GM12878 (cell line): Measurements from ENCODE around the gene TCERG1L. TPM values are rescaled to one million over a fixed set of nuclear protein-coding genes. Genes with fewer than 3 reads are reported as not detected.

Experiments used
- ATAC-seq: fragments of 200-7000 bp; cut with Tn5 transposase; 3 replicates; pipeline ENCODE4 v1.9.1; 2020; ENCODE audit warnings: mild to moderate bottlenecking, moderate library complexity
- BruUV-seq: library from RNA; stranded (reverse); fragments of 400-500 nt; replicated peaks from 2 replicates; lab custom pipeline; 2021; lab: Mats Ljungman, UMichigan
- CTCF ChIA-PET: fragments of 300-600 bp; sonication (Branson Sonifier 250); formaldehyde crosslinking; extraction: SDS; loops from one replicate; lab custom pipeline; 2021; ENCODE audit warnings: inconsistent platforms; lab: Yijun Ruan, JAX
- POLR2A ChIA-PET: fragments of 350-600 bp; formaldehyde crosslinking; extraction: SDS; loops from one replicate; lab custom pipeline; 2021; ENCODE audit warnings: inconsistent platforms; lab: Charles Lee
- RAD21 ChIA-PET: fragments of 300-600 bp; sonication (Branson Sonifier 250); formaldehyde crosslinking; loops from one replicate; lab custom pipeline; 2023; ENCODE audit warnings: antibody characterized with exemption; ENCODE audit not compliant: unreplicated experiment; lab: Charles Lee
- SMC1A ChIA-PET: fragments of 300-600 bp; sonication (Branson Sonifier 250); formaldehyde crosslinking; loops from one replicate; lab custom pipeline; 2023; ENCODE audit not compliant: unreplicated experiment, uncharacterized antibody; lab: Charles Lee
- DNase-seq: peaks from one replicate; pipeline ENCODE4 v3.0.0-alpha.2; 2011; ENCODE audit warnings: low read depth, low spot score
- FAIRE-seq: peaks from 3 replicates; lab custom pipeline; 2011; peaks lifted over from hg19 to GRCh38; lab: Jason Lieb, UNC
- H2AFZ ChIP-seq: 2 replicates; pipeline ENCODE4 v1.6.0; 2011; ENCODE audit warnings: low read depth, low read length, control low read depth; ENCODE audit not compliant: control insufficient read depth
- H3K27ac ChIP-seq: 2 replicates; pipeline ENCODE4 v1.5.1; 2011; ENCODE audit warnings: control low read depth; ENCODE audit not compliant: control insufficient read depth, insufficient read depth
- H3K27me3 ChIP-seq, 2 experiments: replicated peaks in 1 of 2; 2 replicates each; pipeline versions ENCODE4 v1.6.0 to v1.6.1; 2011; ENCODE audit warnings: low read length in 1 of 2; ENCODE audit not compliant: control insufficient read depth in 2 of 2, insufficient read depth in 2 of 2
- H3K36me3 ChIP-seq, 2 experiments: 2 replicates each; pipeline ENCODE4 v1.5.1; 2011; ENCODE audit warnings: low read length in 1 of 2; ENCODE audit not compliant: control insufficient read depth in 2 of 2, insufficient read depth in 2 of 2
- H3K4me1 ChIP-seq: 2 replicates; pipeline ENCODE4 v1.6.1; 2011; ENCODE audit warnings: mild to moderate bottlenecking, low read length, moderate library complexity, mixed read lengths; ENCODE audit not compliant: control insufficient read depth, insufficient read depth
- H3K4me2 ChIP-seq: 2 replicates; pipeline ENCODE4 v1.6.0; 2011; ENCODE audit warnings: control low read depth; ENCODE audit not compliant: control insufficient read depth, insufficient read depth
- H3K4me3 ChIP-seq: fragments of 200-600 bp; sonication (generic); 2 replicates; pipeline ENCODE4 v1.5.1; 2016
- H3K79me2 ChIP-seq: 2 replicates; pipeline ENCODE4 v1.6.0; 2011; ENCODE audit warnings: low read length; ENCODE audit not compliant: control insufficient read depth, insufficient read depth
- H3K9ac ChIP-seq: 2 replicates; pipeline ENCODE4 v1.8.0; 2011; ENCODE audit warnings: low read length, control low read depth, mixed read lengths; ENCODE audit not compliant: control insufficient read depth, insufficient read depth
- H3K9me3 ChIP-seq: replicated peaks from 3 replicates; pipeline ENCODE4 v1.5.1; 2011; ENCODE audit warnings: mild to moderate bottlenecking, low read length; ENCODE audit not compliant: control insufficient read depth, insufficient read depth
- H4K20me1 ChIP-seq: 2 replicates; pipeline ENCODE4 v1.6.0; 2011; ENCODE audit not compliant: control insufficient read depth, insufficient read depth
- BACH1 ChIP-seq: fragments of 450-650 bp; IDR thresholded peaks from 2 replicates; pipeline ENCODE4 v1.6.1; 2017; ENCODE audit warnings: mild to moderate bottlenecking, borderline replicate concordance
- BCL11A ChIP-seq: IDR thresholded peaks from 2 replicates; pipeline ENCODE4 v1.6.1; 2011; ENCODE audit warnings: low read depth, low read length
- BRCA1 ChIP-seq: IDR thresholded peaks from 2 replicates; pipeline ENCODE4 v1.6.1; 2011; ENCODE audit warnings: low read depth, low read length, improper control_type of control experiment
- CBX3 ChIP-seq: fragments of 200-600 bp; sonication (generic); IDR thresholded peaks from 2 replicates; pipeline ENCODE4 v1.6.1; 2016; ENCODE audit warnings: low read depth, borderline replicate concordance
- CREB1 ChIP-seq: IDR thresholded peaks from 2 replicates; pipeline ENCODE4 v1.6.1; 2012; ENCODE audit warnings: low read depth, mild to moderate bottlenecking, inconsistent platforms
- IKZF2 ChIP-seq, 2 experiments: fragments of 450-650 bp; IDR thresholded peaks; 2 replicates each; pipeline ENCODE4 v1.6.1; 2017; ENCODE audit warnings: mild to moderate bottlenecking in 2 of 2, moderate library complexity in 2 of 2
- MTA3 ChIP-seq: IDR thresholded peaks from 2 replicates; pipeline ENCODE4 v1.6.1; 2012; ENCODE audit warnings: low read length, inconsistent platforms, borderline replicate concordance
- MXI1 ChIP-seq: fragments of 150-350 bp; IDR thresholded peaks from 2 replicates; pipeline ENCODE4 v1.6.1; 2011; ENCODE audit warnings: low read depth, mild to moderate bottlenecking, inconsistent platforms, low read length, improper control_type of control experiment
- PAX8 ChIP-seq: fragments of 450-650 bp; IDR thresholded peaks from 2 replicates; pipeline ENCODE4 v1.6.1; 2017; ENCODE audit warnings: mild to moderate bottlenecking, moderate library complexity
- POLR2AphosphoS2 ChIP-seq: IDR thresholded peaks from 2 replicates; pipeline ENCODE4 v1.6.1; 2011; ENCODE audit warnings: low read depth, mild to moderate bottlenecking, low read length, improper control_type of control experiment, moderate library complexity
- SREBF1 ChIP-seq: IDR thresholded peaks from 2 replicates; pipeline ENCODE4 v1.6.1; 2012; ENCODE audit warnings: mild to moderate bottlenecking, low read length
- SRF ChIP-seq, 2 experiments: IDR thresholded peaks; 2 replicates each; pipeline ENCODE4 v1.6.1; 2011; ENCODE audit warnings: low read depth in 2 of 2, low read length in 2 of 2, mild to moderate bottlenecking in 1 of 2, moderate library complexity in 1 of 2
- STAT1 ChIP-seq: fragments of 450-650 bp; conservative IDR thresholded peaks from 2 replicates; pipeline ENCODE4 v1.6.1; 2014; ENCODE audit warnings: antibody characterized with exemption, mild to moderate bottlenecking
- ZBED1 ChIP-seq: IDR thresholded peaks from 2 replicates; pipeline ENCODE4 v1.6.1; 2016; ENCODE audit warnings: borderline replicate concordance
- WGBS: methylation state at CpG from one replicate; pipeline ENCODE4 v1.1.6; 2016; ENCODE audit warnings: low lambda C conversion rate; ENCODE audit not compliant: insufficient replicate concordance, insufficient coverage; ENCODE audit errors: missing lambda C conversion rate; 5-methylcytosine and 5-hydroxymethylcytosine counted together
- in situ Hi-C: fragments of 300-500 bp; cut with MboI; formaldehyde crosslinking; loops from 9 replicates; pipeline ENCODE4 v1.14.3; 2018; ENCODE audit warnings: mixed read lengths
- intact Hi-C: fragments of 100-400 bp; cut with micrococcal nuclease; formaldehyde crosslinking; loops from one replicate; pipeline ENCODE4 v1.14.2; 2022; ENCODE audit not compliant: unreplicated experiment
- polyA plus RNA-seq, 11 experiments: library from polyadenylated mRNA; depleted of rRNA in 4 of 11; unstranded in 6 of 11; stranded (reverse) in 5 of 11; fragments of >200 nt; fragmentation: Nextera tagmentation in 4 of 11; fragmentation: Illumina TruSeq in 1 of 11; extraction: Ambion mirVana in 4 of 11; extraction: Trizol in 1 of 11; gene quantifications; 1 replicate in 1 of 11; 2 replicates in 10 of 11; pipeline versions ENCODE4 v1.2.1 to v1.2.3, GENCODE V29; 2011 to 2016; ENCODE audit warnings: inconsistent platforms in 2 of 11, missing spikeins in 2 of 11, low read depth in 1 of 11
- total RNA-seq, 4 experiments: library from RNA; depleted of rRNA in 3 of 4; stranded (reverse); fragments of >200 nt in 3 of 4; fragmentation: Illumina TruSeq in 1 of 4; extraction: Trizol in 1 of 4; gene quantifications; 2 replicates each; pipeline versions ENCODE4 v1.2.1 to v1.2.3, GENCODE V29; 2013 to 2021
- TF ChIP-seq, protein P1 (sequence below): fragments of 450-650 bp; formaldehyde crosslinking; IDR thresholded peaks from 2 replicates; pipeline ENCODE4 v1.5.0; 2022; ENCODE audit warnings: mild to moderate bottlenecking, missing genetic modification characterization
- TF ChIP-seq, protein P2 (sequence below): fragments of 150-350 bp; IDR thresholded peaks from 2 replicates; pipeline ENCODE4 v1.6.1; 2014; ENCODE audit warnings: mild to moderate bottlenecking, low read depth, low read length

TCERG1L gene
- total and polyA plus RNA-seq, 10 of the 15 experiments (the other 5 are each of a cell fraction or from before 2014, with no cell fraction given), result not detected

DNA sequence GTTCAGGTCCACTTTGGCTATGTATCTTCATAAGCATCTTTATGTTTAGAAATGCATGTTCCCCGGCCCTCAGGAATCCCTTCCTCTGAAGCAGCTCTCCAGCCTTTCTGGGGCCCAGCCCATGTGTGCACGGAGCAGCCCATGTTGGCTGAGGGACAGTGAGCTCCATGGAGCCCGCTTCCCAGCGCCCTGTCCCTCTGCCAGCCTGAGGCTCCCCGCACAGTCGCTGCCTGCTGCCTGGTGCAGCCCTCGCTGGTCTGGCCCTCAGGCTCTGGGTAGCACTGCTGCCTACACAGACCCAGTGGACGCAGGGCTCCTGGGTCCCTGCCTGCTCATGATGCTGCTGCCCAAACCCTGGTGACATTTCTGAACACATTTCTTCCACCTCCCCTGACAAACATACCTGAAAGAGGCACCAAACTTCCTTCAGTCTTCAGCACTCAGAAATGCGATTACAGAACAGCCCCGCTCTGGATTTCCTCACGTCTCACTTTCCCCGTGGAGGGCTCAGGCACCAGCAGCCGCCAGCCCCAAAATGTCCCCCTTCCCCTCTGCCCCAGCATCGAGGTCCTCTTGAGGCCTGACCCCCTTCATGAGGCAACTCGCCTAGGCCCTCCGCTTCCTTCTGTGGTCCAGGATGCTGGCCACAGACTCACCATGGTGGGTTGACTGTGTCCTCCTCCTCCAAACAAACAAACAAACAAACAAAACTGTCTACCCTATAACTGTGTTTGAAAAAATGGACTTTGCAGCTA, 5.0 kb upstream of the TCERG1L start:
- 36% methylated on average over 15 of the region's 16 CpGs for WGBS

More for the DNA sequence above, 5.0 kb upstream of the TCERG1L start:
- ChIA-PET RAD21 (no interaction called here), SMC1A (no interaction called here), POLR2A (no interaction called here), CTCF (no interaction called here)
- no peak for FAIRE-seq
- intact Hi-C loops (no loop called here), in situ Hi-C loops (no loop called here)
- Histone ChIP-seq H3K36me3 (no peaks in the 10 kb centered on the region), H3K79me2 (no peaks in the 10 kb centered on the region), H2AFZ (no peak overlapping the region), H3K4me2 (no peak overlapping the region), H3K4me1 (no peaks in the 10 kb centered on the region), H3K9me3 (no peaks in the 10 kb centered on the region), H3K9ac (no peak overlapping the region), H4K20me1 (no peaks in the 10 kb centered on the region), H3K27ac (no peak overlapping the region), H3K4me3 (no peak overlapping the region), H3K27me3 (no peaks in the 10 kb centered on the region)
- no peak for DNase-seq
- no peak for ATAC-seq
- TF ChIP-seq ZBED1, result no peak
- no peak for TF ChIP-seq MTA3
- no peak for TF ChIP-seq CBX3
- no peak for TF ChIP-seq STAT1
- TF ChIP-seq SRF (IDR thresholded peaks at IDR 0.05; ENCODE audit: low read depth in 2 of 2, low read length in 2 of 2), result no peak
- TF ChIP-seq CREB1, result no peak
- no peak for TF ChIP-seq IKZF2 (IDR thresholded peaks at IDR 0.05)
- TF ChIP-seq POLR2AphosphoS2, result no peak
- TF ChIP-seq SREBF1, result no peak
- TF ChIP-seq BRCA1, result no peak
- TF ChIP-seq, protein P1, sequence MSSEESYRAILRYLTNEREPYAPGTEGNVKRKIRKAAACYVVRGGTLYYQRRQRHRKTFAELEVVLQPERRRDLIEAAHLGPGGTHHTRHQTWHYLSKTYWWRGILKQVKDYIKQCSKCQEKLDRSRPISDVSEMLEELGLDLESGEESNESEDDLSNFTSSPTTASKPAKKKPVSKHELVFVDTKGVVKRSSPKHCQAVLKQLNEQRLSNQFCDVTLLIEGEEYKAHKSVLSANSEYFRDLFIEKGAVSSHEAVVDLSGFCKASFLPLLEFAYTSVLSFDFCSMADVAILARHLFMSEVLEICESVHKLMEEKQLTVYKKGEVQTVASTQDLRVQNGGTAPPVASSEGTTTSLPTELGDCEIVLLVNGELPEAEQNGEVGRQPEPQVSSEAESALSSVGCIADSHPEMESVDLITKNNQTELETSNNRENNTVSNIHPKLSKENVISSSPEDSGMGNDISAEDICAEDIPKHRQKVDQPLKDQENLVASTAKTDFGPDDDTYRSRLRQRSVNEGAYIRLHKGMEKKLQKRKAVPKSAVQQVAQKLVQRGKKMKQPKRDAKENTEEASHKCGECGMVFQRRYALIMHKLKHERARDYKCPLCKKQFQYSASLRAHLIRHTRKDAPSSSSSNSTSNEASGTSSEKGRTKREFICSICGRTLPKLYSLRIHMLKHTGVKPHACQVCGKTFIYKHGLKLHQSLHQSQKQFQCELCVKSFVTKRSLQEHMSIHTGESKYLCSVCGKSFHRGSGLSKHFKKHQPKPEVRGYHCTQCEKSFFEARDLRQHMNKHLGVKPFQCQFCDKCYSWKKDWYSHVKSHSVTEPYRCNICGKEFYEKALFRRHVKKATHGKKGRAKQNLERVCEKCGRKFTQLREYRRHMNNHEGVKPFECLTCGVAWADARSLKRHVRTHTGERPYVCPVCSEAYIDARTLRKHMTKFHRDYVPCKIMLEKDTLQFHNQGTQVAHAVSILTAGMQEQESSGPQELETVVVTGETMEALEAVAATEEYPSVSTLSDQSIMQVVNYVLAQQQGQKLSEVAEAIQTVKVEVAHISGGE (CRISPR knock-in tag), result no peak
- TF ChIP-seq, protein P2, sequence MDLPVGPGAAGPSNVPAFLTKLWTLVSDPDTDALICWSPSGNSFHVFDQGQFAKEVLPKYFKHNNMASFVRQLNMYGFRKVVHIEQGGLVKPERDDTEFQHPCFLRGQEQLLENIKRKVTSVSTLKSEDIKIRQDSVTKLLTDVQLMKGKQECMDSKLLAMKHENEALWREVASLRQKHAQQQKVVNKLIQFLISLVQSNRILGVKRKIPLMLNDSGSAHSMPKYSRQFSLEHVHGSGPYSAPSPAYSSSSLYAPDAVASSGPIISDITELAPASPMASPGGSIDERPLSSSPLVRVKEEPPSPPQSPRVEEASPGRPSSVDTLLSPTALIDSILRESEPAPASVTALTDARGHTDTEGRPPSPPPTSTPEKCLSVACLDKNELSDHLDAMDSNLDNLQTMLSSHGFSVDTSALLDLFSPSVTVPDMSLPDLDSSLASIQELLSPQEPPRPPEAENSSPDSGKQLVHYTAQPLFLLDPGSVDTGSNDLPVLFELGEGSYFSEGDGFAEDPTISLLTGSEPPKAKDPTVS, result no peak
- TF ChIP-seq BCL11A, result no peak
- no peak for TF ChIP-seq BACH1
- no peak for TF ChIP-seq MXI1
- TF ChIP-seq PAX8, result no peak
- no TSS peak for BruUV-seq
